Gastrocnemius medialis (tissue), 4 donors: Measurements from ENCODE around the gene VSIG10L2.

Experiments
- POLR2A ChIP-seq, 2 donors: fragments of 450-650 bp; IDR thresholded peaks; one replicate each; pipeline ENCODE4 v1.6.1; 2017; ENCODE audit warnings: antibody characterized with exemption in 2 of 2, mild to moderate bottlenecking in 2 of 2, moderate library complexity in 2 of 2
- TF ChIP-seq, protein P1 (sequence below), 5 experiments: fragments of 450-650 bp in 3 of 5; fragments of 200-600 bp in 2 of 5; sonication (generic) in 2 of 5; IDR thresholded peaks in 4 of 5; conservative IDR thresholded peaks in 1 of 5; 1 replicate in 4 of 5; 2 replicates in 1 of 5; pipeline ENCODE4 v1.5.1; 2016 to 2019; ENCODE audit warnings: antibody characterized with exemption in 5 of 5, mild to moderate bottlenecking in 3 of 5, moderate library complexity in 3 of 5

GRCh38 chr11:125958872-125959400, 13.1 kb downstream of the VSIG10L2 start:
- TF ChIP-seq, protein P1, sequence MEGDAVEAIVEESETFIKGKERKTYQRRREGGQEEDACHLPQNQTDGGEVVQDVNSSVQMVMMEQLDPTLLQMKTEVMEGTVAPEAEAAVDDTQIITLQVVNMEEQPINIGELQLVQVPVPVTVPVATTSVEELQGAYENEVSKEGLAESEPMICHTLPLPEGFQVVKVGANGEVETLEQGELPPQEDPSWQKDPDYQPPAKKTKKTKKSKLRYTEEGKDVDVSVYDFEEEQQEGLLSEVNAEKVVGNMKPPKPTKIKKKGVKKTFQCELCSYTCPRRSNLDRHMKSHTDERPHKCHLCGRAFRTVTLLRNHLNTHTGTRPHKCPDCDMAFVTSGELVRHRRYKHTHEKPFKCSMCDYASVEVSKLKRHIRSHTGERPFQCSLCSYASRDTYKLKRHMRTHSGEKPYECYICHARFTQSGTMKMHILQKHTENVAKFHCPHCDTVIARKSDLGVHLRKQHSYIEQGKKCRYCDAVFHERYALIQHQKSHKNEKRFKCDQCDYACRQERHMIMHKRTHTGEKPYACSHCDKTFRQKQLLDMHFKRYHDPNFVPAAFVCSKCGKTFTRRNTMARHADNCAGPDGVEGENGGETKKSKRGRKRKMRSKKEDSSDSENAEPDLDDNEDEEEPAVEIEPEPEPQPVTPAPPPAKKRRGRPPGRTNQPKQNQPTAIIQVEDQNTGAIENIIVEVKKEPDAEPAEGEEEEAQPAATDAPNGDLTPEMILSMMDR (IDR thresholded peaks at IDR 0.05 in 4 of 5, conservative IDR thresholded peaks at IDR 0.05 in 1 of 5) = no peak
- TF ChIP-seq POLR2A (IDR thresholded peaks at IDR 0.05) = no peak
